Progenitor cell of endocrine pancreas (in vitro differentiated cells): ENCODE measurements around the gene SRRM4. TPM values are rescaled to one million over a fixed set of nuclear protein-coding genes. Genes with fewer than 3 reads are reported as not detected.

Experiments
- DNase-seq: peaks from one replicate; pipeline ENCODE4 v3.0.0; 2021; ENCODE audit warnings: low spot score; ENCODE audit not compliant: unreplicated experiment
- H3K27ac Mint-ChIP-seq: 2 replicates; pipeline ENCODE4 v1.8.0; 2021; ENCODE audit warnings: mild to moderate bottlenecking, moderate library complexity, mixed read lengths
- H3K27me3 Mint-ChIP-seq: 2 replicates; pipeline ENCODE4 v1.8.0; 2021; ENCODE audit warnings: mixed read lengths
- H3K36me3 Mint-ChIP-seq: 2 replicates; pipeline ENCODE4 v1.8.0; 2022; ENCODE audit warnings: mixed read lengths; ENCODE audit not compliant: insufficient read depth
- H3K4me1 Mint-ChIP-seq: 2 replicates; pipeline ENCODE4 v1.8.0; 2021; ENCODE audit warnings: low read depth, mixed read lengths
- H3K4me3 Mint-ChIP-seq: 2 replicates; pipeline ENCODE4 v1.8.0; 2021; ENCODE audit warnings: low read depth, mild to moderate bottlenecking, moderate library complexity, mixed read lengths
- H3K9me3 Mint-ChIP-seq: 2 replicates; pipeline ENCODE4 v1.8.0; 2021; ENCODE audit warnings: low read depth, mixed read lengths
- CTCF ChIP-seq: fragments of 200-600 bp; sonication (generic); IDR thresholded peaks from one replicate; pipeline ENCODE4 v1.5.0; 2021; ENCODE audit warnings: antibody characterized with exemption, mild to moderate bottlenecking; ENCODE audit not compliant: unreplicated experiment
- total RNA-seq: library from RNA; stranded (reverse); gene quantifications from 2 replicates; pipeline ENCODE4 v1.2.1, GENCODE V29; 2021

SRRM4 gene
- total RNA-seq, 1 donor from 2014 or later, result 2.4 TPM

GRCh38 chr12:119118625-119119024 lies 137.3 kb downstream of the SRRM4 start:
- Mint-ChIP-seq H3K4me1 (peaks cover 10% of the 10 kb centered on the region), H3K9me3 (no peaks in the 10 kb centered on the region), H3K27ac (no peak overlapping the region), H3K36me3 (no peaks in the 10 kb centered on the region), H3K27me3 (peaks cover 32% of the 10 kb centered on the region), H3K4me3 (no peak overlapping the region)
- no peak for TF ChIP-seq CTCF
- no peak for DNase-seq

GRCh38 chr12:119122047-119122446 lies 140.7 kb downstream of the SRRM4 start:
- Mint-ChIP-seq H3K27ac (no peak overlapping the region), H3K9me3 (no peaks in the 10 kb centered on the region), H3K4me1 (peaks cover 10% of the 10 kb centered on the region), H3K36me3 (no peaks in the 10 kb centered on the region), H3K27me3 (peaks cover 35% of the 10 kb centered on the region), H3K4me3 (no peak overlapping the region)
- no peak for DNase-seq
- no peak for TF ChIP-seq CTCF

- Mint-ChIP-seq H3K9me3 (no peaks in the 10 kb centered on the region), H3K4me3 (no peak overlapping the region), H3K27ac (no peak overlapping the region), H3K4me1 (peaks cover 8% of the 10 kb centered on the region), H3K27me3 (peaks cover 35% of the 10 kb centered on the region), H3K36me3 (no peaks in the 10 kb centered on the region)
- TF ChIP-seq CTCF, result no peak
- no peak for DNase-seq
These were observed 141.4 kb downstream of the SRRM4 start for GRCh38 chr12:119122751-119123150.

GRCh38 chr12:119128527-119128926 lies 147.2 kb downstream of the SRRM4 start:
- Mint-ChIP-seq H3K27me3 (peaks cover 2% of the 10 kb centered on the region), H3K4me1 (no peaks in the 10 kb centered on the region), H3K4me3 (no peak overlapping the region), H3K9me3 (peaks cover 9% of the 10 kb centered on the region), H3K36me3 (no peaks in the 10 kb centered on the region), H3K27ac (no peak overlapping the region)
- TF ChIP-seq CTCF, result no peak
- DNase-seq, result no peak

GRCh38 chr12:119129827-119130434 lies 148.6 kb downstream of the SRRM4 start:
- H3K27me3 Mint-ChIP-seq, result no peaks in the 10 kb centered on the region
- H3K4me3 Mint-ChIP-seq, result no peak overlapping the region
- H3K9me3 Mint-ChIP-seq, result peaks cover 9% of the 10 kb centered on the region
- H3K27ac Mint-ChIP-seq, result no peak overlapping the region
- no peaks in the 10 kb centered on the region for H3K4me1 Mint-ChIP-seq
- H3K36me3 Mint-ChIP-seq, result no peaks in the 10 kb centered on the region
- TF ChIP-seq CTCF, result no peak
- DNase-seq, result no peak
